HG02571 (cell line): ENCODE measurements around the gene SAFB2.

ENCODE experiments used
- ATAC-seq: cut with Tn5 transposase; IDR thresholded peaks from one replicate; pipeline ENCODE4 v1.9.1; 2021; ENCODE audit warnings: mild to moderate bottlenecking, moderate library complexity; ENCODE audit not compliant: unreplicated experiment

The SAFB2 gene

DNA sequence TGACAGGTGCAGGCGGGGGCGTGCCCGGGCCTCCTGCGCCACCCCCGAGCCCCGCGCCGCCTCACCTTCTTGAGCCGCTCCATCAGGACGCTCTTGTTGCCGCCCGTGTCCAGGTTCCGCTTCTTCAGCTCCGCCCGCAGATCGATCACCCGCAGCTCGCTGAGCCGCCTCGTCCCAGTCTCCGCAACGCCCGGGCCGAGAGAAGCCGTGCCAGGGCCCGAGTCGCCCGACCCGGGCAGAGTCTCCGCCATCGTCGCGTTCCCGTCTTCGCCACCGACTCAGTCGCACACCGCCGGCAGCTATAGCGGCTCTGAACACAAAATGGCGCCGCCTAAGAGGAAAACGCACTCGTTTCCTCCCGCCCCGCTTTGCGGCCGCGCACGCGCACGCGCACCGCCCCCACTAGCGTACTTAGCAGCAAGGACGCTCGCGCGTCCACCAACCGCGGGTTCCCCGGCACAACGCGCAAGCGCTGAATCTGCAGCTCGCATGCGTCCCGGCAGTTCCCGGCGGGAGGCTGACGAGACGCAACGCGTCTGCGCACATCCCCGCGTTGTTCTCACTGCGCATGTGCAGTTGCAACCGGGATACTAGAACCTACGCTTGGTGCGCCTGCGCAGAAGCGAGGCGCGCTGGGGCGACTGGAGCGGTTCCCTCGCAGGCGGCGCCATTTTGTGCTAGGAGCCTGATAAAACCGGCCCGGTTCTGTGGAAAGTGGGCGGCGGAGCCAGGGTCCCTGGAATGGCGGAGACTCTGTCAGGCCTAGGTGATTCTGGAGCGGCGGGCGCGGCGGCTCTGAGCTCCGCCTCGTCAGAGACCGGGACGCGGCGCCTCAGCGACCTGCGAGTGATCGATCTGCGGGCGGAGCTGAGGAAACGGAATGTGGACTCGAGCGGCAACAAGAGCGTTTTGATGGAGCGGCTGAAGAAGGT is at the start of gene SAFB2, which contains the start of gene SAFB:
Gene SAFB2, minus strand, starts transcription at position 312 of the 932 bp plus-strand sequence. Its CDS starts 61 bp downstream, at position 251.
Gene SAFB, plus strand, starts transcription at position 619 of the 932 bp plus-strand sequence. Its CDS starts 123 bp downstream, at position 742.
- ATAC-seq = peak; percentile 88

DNA sequence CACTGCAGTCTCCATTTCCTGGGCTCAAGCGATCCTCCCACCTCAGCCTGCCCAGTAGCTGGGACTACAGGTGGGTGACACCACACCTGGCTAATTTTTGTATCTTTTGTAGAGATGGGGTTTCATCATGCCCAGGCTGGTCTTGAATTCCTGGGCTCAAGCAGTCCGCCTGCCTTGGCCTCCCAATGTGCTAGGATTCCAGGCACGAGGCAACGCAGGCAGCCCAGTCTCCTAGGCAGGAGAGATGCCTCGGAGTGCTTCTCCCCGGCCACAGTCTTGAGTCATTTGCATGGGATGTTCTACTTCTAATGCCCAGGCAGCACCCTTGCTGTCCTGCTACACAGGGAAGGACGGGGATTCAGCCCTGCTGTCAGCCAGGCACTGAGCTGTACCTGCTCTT is 49.0 kb upstream of the SAFB2 start:
- no peak for ATAC-seq

DNA sequence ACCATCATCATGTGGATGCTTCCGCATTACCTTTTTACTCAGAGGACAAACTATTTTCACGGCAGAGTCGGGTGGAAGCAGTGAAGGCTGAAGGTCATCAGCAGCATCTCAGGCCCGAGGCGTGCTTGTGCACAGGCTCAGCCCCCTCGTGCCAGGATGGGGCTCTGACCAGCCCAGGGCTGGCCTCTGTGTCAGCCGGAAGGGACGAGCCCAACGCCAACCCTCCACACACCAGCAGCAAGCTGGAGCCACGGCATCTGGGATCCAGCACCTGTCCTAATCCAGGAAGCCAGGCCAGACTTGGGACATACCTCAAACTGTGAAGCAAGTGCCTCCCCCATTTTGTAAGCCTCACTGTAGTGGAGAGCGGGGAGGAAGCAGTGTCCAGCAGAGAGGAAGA is 46.6 kb upstream of the SAFB2 start:
- no peak for ATAC-seq

DNA sequence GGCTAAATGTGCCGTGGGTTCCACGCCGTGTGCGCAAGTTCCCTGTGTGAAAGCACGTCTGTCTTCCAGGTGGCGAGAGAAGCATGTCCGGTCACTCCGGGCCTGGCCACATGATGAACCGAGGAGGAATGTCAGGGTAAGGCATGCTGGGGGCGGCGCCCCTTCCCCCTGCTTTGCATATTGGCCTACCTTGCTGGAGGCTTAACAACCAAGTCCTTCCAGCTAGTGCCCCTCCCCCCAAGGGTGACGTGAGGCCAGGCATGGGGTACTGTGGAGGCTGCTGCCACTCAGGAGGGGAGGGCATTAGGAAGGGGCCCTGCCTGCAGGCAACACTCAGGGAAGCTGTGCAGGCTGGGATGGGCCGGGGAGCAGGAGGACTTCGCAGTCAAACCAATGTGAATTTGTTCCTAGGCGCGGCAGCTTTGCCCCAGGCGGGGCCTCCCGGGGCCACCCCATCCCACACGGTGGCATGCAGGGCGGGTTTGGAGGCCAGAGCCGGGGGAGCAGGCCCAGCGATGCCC is 45.2 kb upstream of the SAFB2 start:
- no peak for ATAC-seq

DNA sequence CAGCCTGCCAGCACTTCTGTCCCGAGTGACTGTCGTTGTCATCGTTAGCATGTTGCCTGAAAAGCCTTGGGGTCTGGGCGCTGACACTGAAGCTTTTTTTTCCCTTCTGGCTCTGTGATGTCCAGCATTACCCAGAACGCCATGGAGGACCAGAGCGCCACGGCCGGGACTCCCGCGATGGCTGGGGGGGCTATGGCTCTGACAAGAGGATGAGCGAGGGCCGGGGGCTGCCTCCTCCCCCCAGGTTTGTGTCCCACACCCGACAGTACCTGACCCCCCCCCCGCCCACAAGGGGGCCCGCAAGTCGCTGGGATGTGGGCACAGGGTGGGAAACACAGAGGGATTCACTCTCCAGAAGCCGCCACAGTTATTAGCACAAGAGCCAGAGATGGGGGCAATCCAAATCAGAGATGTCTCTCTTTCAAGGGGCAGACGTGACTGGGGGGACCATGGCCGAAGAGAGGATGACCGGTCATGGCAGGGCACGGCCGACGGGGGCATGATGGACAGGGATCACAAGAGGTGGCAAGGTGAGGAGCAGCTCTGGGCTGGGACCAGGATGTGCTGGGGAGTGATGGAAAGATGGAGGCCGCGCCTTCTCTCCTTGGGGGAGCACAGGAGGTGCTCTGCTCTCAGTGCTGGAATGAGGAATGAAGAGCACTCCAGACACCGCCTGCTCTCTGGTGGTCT is 44.5 kb upstream of the SAFB2 start:
- ATAC-seq = no peak

DNA sequence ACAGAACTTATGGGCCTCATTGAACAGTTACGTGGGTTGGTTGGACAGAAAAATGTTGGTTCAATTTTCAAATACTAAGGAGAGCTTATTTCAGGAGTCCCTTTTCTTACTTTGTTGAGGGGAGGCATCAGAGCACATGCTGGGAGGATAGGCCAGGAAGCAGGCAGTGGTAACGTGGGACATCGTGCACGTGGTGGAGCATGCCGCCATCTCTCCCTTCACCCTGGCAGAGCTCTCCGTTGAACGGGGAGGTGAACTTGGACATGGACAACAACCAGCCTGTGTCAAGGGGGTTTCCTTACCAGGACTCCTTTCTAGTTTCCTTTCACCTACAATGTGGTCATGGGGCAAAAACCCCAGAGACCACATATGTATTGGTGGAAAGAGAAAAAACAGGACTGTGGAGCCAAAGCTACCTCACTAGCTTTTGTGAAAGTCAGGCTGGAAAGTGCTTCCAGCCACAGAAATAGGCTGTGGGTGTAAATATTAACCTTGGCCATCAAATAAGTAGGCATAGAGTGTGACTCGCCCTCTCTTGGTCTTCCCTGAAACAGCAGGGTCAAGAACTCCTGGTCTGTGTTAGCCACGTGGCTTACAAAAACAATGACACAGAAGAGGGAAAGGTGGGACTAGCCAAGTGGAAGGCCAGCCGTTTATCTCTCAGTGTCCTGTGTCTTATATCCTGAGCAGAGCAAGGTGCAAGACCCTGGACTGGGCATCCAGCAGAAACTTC is 43.4 kb upstream of the SAFB2 start:
- ATAC-seq = no peak

DNA sequence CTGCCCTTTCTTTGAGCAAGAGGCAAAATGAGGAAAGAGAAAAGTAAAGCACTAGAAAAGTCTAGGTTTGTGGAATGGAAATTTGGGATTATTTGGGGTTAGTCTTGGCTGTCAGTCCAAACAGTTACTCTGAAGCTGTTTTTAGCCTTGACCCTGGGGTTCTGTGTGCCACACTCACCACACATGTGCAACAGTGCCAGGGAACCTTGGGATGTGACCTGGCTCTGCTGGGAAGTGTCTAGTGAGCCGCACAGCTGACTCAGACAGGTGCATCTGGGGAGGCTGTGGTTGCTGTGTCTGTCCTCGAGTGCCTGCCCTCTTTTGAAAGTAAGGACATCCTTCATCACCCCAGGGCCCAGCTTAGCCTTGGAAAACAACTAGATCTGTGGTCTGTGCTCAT is 41.9 kb upstream of the SAFB2 start:
- no peak for ATAC-seq

DNA sequence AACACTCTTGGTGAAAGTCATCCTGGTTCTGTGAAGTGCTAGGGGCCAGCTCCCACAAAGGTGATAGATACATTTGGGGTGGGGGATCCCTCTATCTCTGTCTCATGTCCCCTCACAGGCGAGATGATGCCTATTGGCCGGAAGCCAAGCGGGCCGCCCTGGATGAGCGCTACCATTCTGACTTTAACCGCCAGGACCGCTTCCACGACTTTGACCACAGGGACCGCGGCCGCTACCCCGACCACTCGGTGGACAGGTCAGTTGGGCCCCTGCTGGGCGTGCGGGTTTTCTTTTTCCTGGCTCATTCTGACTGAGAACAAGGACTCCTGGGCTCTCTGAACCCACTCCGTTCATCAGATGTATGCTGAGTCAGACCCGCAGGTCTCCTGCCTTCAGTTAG is 41.3 kb upstream of the SAFB2 start:
- ATAC-seq = no peak

DNA sequence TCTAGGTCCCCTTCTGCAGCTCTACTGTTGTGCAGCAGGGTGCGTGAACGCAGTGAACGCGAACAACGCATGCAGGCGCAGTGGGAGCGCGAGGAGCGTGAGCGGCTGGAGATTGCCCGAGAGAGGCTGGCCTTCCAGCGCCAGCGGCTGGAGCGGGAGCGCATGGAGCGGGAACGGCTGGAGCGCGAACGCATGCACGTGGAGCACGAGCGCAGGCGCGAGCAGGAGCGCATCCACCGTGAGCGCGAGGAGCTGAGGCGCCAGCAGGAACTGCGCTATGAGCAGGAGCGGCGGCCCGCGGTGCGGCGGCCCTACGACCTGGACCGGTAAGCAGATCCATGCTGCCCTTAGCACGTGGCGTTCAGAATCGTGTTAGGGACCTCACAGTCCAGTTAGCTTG is 38.9 kb upstream of the SAFB2 start:
- no peak for ATAC-seq

DNA sequence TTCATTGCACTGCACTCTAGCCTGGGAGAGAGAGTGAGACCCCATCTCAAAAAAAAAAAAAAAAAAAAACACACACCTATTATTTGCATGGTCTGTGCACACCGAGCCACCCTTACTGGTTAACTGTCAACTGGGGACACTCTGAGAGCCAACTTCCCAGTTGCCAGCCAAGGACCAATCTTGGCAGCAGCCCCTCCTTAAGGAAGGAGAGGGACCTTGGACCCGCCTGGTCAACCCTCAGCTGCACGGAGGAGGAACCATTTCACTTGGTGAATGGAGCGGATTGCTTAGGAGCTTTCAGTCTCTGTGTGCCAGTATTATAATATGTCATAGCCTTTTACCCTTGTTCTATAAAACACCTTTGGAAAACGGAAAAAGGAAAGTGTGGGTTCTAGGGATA is 32.8 kb upstream of the SAFB2 start:
- ATAC-seq = no peak

DNA sequence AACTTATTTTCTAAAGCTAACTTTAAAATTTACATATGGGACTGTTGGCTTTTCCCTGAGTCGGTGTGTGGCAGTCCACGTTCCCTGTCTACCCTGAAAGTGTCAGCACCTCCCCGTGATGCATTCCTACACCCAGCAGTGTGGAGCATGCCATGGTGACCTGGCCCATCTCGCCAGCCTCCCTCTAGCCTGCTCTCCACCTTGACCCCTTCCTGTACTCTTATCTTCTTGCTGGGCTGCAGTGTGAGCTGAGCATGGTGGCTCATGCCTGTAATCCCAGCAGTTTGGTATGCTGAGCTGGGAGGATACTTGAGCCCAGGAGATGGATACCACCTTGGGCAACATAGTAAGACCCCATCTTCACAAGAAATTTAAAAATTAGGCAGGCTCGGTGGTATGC is 32.4 kb upstream of the SAFB2 start:
- ATAC-seq = no peak

DNA sequence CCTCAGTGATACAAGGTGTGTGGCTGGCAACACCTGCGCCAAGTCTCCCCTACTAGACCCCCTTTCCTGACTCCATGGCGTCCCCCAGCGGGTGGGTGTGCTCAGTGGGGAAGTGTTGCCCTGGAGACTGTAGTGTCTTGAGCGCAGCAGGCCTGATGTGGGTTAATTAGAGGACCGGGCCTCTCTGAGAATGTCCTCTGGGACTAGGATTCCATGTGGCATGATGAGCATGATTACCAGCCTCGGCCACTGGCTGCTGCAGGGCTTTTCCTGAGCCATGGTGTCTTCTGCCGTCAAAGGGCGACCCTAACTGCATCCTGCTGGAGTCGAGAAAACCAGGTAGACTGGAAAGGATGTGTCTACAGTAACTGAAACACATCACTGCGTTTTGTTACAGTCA is 29.7 kb upstream of the SAFB2 start:
- ATAC-seq = no peak

DNA sequence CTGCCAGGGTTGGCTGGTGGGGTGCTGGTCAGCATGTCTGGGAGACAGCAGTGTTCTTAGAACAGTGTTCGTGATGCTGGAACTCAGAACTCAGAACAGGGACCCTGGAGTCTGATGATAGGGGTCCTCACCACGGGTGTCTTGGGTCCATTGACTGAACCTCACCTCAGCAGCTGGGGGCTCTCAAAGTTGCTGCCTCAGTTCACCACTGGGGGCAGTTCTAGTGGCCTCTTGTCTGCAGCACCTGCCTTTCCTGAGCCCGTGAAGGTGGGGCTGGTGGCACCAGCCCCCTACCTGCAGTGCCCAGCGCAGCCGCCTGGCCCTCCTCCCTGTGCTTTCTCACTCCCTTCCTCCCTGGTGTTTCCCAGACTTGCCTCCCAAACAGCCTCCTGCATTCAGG is 28.8 kb upstream of the SAFB2 start:
- no peak for ATAC-seq

DNA sequence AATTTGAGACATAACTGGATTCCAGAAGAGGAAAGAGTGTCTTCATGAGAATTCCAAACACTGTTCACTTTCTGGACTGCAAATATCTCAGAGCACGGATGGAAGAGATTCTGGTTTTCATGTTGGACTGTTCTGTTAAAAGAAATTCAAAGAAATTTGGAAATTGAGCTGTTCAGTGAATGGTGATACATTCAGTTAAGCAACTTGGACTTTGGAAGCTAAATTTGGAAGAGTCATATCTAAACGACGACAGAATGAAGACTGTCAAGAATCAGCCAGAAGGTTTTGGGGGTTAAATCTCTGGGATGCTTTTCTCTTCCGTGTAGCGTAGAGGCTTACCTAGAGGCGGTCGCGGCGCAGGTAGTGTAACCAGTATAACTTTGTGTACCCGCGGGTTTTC is 25.9 kb upstream of the SAFB2 start:
- no peak for ATAC-seq

DNA sequence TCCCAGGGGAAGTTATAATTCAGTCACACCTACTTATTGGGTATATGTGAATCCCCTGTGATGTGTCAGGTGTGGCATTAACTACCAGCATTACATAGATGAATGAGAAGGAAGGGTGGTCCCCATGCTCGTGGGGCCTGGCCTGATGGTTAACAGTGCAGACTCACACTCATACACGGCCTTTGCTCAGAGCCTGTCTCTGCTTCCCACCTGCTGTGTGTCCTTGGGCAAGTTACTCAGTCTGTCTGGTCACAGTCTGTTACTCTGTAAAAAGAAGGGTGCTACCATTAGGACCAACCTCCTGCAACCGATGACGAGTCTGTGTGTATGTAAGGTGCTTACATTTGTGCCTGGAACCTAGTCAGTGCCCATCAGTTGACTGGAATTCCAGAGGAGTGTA is 24.1 kb upstream of the SAFB2 start:
- no peak for ATAC-seq

DNA sequence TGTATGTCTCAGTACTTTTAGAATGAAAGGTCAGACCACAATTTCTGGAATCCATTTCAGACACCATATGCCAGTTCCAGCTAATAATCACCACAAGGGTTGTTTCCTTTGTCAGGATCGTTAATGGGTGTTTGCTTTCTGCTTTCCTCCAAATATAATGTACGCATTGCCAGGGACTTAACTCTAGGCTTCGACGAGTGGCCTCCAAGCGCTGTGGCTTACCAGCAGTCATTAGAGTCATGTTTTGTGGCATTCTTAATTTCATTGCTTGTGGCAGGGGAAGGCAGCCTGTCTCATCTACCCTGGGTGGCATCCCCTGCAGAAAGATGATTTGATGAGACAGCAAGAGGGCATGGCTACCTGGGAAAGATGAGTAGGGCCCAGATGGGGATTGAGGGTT is 22.8 kb upstream of the SAFB2 start:
- no peak for ATAC-seq

DNA sequence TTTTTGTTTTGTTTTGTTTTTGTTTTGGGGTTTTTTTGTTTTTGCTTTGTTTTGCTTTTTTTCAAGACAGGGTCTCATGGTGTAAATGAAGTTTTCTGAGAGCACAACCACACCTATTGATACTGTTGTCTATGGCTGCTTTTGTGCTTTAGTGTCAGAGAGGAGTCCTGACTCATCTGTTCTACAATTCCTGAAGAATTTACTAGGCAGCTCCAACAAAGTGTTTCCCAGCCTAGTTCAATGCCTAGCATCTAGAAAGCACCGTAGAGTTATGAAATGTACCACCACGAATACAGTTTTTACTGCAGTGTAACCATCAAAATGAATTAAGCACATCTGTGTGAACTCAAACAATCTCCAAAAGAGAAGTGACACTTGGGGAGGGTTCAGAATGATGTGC is 21.5 kb upstream of the SAFB2 start:
- no peak for ATAC-seq

DNA sequence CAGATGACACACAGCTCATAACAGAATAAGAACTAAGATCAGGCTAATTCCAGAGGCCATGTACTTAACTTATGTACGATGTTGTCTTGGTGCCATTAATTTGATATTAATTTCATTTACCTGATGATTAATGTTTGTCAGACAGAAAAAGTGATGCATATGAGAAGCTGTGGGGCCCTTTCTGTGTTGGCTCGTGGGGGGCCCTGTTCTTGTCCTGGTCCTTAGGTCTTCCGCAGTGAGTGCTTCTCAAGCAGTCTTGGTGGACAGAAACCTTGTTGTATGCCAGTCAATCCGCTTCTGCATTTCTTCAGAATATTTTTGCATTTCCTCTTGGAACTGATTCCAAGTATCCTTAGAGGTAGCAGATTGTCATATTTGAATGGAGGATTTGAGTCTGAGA is 20.5 kb upstream of the SAFB2 start:
- no peak for ATAC-seq

DNA sequence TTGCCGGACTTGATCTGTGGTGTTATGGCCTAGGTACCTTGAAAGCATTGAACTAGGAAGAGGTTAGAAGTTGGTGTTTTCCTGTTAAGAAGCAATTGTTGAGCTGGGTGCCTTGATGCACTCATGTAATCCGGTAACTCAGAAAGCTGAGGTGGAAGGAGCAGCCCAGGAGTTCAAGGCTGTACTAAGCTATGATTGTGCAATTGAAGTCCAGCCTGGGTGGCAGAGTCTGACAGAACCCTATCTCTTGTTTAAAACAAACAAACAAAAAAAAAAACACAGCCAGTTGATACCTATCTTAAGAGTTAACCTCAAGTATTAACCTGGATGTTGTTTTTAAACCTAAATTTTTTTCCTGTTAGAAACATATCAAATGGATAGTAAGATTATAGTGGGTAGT is 19.6 kb upstream of the SAFB2 start:
- no peak for ATAC-seq

DNA sequence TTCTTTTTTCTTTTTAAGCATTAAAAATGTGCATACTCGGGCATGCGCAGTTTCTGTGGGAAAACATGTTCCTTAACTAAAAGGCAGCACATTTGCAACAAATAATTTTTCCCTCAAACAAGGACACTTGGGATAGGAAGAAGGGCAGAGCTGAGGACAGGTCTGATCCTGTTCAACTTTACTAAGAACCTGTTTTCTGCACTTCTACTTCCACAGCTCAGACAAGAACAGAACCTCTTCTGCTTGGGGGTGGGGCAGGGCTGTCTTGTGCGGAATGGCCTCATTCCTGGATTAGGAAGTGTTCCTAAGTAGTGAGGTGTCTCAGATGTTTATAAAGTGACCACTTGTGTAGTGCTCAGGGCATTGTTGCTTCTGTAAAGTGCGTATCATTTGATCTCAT is 18.6 kb upstream of the SAFB2 start:
- ATAC-seq = no peak

DNA sequence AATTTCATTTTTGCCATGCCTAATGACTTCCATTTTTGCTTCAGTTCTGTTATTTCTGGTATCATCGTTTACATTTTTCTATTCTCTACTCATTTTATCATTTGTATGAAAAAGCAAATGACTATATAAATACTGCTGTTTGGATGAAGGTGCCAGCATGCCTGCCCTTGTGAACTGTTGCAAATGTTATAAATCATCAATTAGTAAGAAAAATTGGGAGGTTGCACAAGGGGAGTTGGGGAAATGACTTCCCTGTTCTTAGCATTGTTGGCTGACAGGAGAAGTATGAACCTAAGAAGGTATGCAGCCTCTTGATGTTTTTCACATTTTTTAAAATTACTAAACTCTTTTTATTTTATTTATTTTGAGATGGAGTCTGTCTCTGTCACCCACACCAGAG is 15.4 kb upstream of the SAFB2 start:
- ATAC-seq = no peak
